ENCODE measurements around the gene SETSIP.

DNA sequence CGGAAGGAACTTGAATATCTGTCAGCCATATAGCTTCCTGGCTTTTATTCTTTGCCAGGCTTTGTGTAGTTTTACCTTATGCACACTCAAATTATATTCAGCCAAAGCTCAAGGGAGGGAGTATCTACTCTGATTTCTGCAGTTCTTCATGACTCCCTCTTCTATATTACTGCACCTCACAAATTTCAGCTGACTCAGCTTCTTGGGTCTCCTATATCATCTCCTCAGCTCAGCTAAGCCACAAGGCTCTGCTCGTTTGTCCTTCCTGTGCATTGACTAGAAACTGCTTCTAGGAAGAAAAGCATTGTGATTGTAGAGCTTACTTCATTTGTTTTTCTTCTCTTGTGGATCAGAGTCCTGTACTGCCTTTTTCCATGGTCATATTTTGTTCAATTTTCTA is 42.3 kb upstream of the SETSIP start:
- no peak for TF ChIP-seq POLR2AphosphoS5 (IDR thresholded peaks at IDR 0.05; ENCODE audit: borderline replicate concordance, low read depth, low read length)
- TF ChIP-seq EZH2 (IDR thresholded peaks at IDR 0.05): no peak
